ENCODE data around the gene GALNT13.

GALNT13 gene

DNA sequence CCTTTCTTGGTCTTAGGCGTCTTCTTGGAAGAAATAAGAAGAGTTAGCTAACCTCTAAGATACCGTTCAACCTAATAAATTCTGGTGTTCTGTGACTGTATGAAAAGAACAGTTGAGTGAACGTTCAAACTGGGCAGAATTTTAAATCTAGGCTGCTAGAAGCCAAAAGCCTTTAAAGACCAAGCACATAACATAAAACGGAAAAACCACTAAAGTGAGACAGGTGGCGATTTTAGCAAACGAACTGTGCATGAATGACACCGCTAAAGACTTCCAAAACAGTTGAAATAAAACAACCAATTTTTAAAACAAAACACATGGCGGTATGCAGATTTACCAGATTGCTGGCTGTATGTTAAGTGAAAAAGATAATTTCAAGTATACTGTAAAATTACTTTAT, 73.1 kb downstream of the GALNT13 start:
- DNase-seq (ENCODE audit: low read depth in 2 of 2): no peak

DNA sequence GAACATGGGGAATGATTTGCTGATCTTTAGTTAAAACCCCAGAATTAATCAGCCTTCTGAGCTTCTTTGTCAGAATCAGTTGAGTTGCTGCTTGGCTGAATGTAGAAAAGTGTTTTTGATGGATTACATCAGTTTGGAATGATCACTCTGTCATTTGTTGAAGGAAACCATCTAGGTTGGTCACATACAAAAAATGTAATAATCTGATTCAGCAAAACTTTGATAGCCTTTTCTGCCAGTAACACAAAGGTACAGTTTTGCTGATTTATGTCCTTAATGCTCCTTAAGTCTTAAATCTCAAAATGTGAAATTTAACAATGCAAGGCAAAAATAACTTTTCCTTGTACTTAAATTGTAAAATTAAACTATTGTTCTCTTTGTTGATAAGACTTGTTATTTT, 74.3 kb downstream of the GALNT13 start:
- no peak for DNase-seq (ENCODE audit: low read depth in 2 of 2)

- no peak for DNase-seq (ENCODE audit: low read depth in 2 of 2)
Measured at GRCh38 chr2:153953761-153954160, 82.0 kb downstream of the GALNT13 start.

GRCh38 chr2:153963256-153963655, 91.5 kb downstream of the GALNT13 start:
- DNase-seq (ENCODE audit: low read depth in 2 of 2): no peak

DNA sequence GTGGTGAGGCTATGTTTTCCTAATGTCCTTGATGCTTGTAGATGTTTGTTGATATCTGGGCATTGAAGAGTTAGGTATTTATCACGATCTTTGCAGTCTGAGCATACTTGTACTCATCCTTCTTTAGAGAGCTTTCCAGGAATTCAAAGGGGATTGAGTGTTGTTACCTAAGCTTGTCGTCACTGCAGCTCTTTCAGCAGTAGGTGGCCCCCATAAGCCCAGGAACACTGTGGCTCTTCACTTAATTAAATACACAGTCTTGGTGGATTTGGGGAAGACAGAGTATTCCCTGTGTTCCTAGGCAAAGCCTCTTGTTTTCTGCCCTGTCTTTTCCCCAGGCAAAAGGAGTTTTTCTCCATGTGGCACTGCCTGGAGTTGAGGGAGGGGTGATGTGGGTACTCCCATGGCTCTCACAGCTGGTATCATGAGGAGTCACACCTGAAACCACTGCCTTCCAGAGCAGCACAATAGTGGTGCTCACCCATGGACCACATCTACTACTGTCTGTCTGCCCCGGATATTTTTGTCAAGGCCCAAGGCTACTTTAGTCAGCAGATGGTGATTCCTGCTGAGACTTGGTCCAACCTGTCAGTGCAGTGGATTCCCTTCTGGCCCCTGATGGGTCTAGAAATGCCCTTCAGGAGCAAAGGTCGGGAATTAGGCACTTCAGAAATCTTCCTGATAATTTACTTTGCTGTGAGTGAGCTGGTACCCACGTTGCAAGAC, 95.7 kb downstream of the GALNT13 start:
- no peak for DNase-seq (ENCODE audit: low read depth in 2 of 2)

- DNase-seq (ENCODE audit: low read depth in 2 of 2): no peak
Measured at GRCh38 chr2:153971250-153971649, 99.5 kb downstream of the GALNT13 start.

GRCh38 chr2:153971855-153972254, 100.1 kb downstream of the GALNT13 start:
- no peak for DNase-seq (ENCODE audit: low read depth in 2 of 2)

- no peak for DNase-seq (ENCODE audit: low read depth in 2 of 2)
Measured at GRCh38 chr2:153972412-153972811, 100.7 kb downstream of the GALNT13 start.

DNA sequence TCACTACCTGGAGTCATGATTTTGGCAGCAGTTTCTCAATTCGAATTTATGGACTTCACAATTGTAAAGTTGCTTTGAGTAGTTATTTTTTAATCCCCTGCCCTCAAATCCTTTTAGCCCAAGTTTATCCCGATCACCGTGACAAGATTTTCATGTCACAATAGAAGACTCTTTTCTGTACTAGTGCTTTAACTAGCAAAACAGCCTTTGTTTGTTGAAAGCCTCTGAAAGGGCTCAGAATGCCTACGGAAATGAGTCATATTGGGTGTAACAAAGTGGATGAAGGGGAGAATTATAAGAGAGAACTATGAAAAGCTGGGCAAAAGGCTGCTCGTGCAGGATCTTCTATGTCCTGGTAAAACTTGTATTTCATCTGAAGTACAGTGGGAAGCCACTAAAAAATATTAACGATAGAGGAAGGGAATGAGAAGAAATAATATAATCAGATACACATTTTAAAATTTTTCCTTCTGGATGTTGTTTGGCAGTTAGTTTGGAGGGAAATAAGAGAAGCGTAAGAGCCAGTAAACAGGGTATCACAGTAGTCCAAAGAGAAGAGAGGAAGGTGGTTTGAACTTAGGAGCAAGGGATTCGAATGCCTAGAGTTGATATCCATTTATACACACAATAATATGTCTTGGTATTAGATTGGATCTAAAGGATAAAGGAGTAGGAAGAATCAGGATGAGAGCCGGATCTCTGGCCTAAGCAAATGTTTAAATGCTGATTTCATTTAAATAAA, 114.9 kb downstream of the GALNT13 start:
- DNase-seq (ENCODE audit: low read depth in 2 of 2): no peak

- DNase-seq (ENCODE audit: low read depth in 2 of 2): no peak
Measured at GRCh38 chr2:153990771-153991170, 119.0 kb downstream of the GALNT13 start.

GRCh38 chr2:154013514-154013913, 141.8 kb downstream of the GALNT13 start:
- DNase-seq (ENCODE audit: low read depth in 2 of 2): no peak

DNA sequence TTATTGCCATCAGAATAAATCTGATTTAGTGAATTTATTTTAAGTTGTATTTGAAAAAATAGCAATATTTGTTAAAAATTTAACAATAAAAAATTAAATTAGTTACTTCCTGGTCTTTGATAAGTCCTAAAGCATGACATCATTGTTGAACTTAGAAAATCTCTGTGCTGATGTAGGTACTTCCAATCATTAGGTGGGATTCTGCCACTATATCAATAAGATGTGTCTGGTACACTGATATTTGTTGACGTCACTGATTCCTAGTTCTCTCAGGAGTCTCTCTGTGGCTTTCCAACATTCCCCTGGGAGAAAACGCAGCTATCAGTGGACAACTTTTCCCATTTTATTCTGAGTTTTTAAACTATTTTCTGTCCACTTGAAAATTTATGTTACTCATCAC, 143.5 kb downstream of the GALNT13 start:
- no peak for DNase-seq (ENCODE audit: low read depth in 2 of 2)

DNA sequence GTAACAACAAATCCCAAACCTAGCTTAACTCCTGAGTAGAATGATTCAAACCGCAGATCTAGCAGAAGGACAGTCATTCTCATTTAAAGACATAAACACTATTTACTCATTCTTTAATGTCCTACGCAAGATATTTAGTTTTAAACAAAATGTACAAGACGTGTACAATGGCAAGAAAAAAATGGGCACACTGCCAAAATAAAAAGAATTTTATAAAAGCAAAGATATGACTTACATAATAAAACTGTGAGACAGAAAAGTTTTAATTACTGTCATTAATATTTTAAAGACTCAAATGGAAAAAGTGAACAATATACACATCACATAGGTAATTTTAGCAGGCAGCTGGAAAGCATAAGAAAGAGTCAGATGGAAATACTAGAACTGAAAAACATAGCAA, 157.8 kb downstream of the GALNT13 start:
- DNase-seq (ENCODE audit: low read depth in 2 of 2): no peak

DNA sequence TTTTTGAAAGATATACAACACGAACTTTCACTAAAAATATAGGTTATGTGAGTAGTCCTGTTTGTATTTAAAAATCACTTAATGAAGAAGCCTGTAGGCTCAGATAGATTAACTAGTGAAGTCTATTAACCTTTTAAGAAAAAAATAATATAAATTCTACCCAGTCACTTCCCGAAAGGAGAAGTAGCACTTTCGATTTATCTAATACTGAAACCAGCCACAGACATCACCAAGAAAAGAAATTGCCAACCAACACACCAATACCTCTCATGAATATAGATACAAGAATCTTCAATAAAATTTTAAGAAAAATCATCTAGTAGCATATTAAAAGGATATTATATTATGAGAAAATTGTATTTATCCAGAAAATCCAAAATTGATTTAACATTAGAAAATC, 160.5 kb downstream of the GALNT13 start:
- DNase-seq (ENCODE audit: low read depth in 2 of 2): no peak

GRCh38 chr2:154046493-154046892, 174.8 kb downstream of the GALNT13 start:
- DNase-seq (ENCODE audit: low read depth in 2 of 2): no peak

- DNase-seq (ENCODE audit: low read depth in 2 of 2): no peak
Measured at GRCh38 chr2:154048905-154049304, 177.2 kb downstream of the GALNT13 start.

DNA sequence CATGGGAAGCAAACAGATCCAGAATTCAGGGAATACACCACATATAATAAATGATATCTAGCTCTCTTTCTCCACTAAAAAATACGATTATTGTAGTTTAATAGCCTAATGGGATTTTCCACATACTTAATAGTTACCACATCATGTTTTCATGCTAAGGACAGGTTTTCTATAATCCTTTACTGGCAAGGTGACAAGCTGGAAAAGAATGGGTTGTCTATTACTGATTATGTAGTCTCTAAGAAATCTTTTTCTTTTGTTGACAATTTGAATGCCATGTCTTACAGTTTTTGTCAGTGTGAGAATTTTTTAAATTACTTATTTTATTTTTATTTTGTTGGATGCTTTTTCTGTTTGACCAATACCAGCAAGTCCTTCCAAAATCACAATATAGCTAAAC, 177.8 kb downstream of the GALNT13 start:
- DNase-seq (ENCODE audit: low read depth in 2 of 2): no peak

DNA sequence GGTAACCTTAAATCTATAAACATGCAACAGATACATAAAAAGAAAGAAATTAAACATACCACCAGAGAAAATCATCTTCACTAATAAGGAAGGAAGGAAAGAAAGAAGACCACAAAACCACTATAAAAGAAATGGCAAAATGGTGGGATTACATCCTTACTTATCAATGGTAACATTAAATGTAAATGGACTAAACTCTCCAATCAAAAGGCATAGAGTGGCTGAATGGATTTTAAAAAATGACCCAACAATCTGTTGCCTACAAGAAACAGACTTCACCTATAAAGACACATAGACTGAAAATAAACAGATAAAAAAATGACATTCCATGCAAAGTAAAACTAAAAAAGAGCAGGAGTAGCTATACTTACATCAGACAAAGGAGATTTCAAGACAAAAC, 195.4 kb downstream of the GALNT13 start:
- no peak for DNase-seq (ENCODE audit: low read depth in 2 of 2)

DNA sequence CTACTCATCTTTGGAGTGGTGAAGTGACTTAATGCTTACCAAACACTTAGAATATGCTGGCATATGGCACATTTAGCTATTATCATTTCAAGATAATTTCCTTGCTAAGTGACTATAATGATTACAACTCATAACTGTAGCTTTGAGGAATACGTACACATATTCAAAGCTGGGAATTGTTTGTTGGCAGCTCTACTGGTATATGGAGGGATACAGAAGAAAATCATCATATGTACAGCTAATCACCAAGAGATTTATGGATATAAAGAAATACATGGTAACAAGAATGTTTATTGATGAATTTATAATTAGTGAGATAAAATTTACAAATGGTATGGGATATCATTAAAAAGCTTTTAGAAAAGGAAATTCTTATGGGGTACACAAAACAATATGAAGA, 207.2 kb downstream of the GALNT13 start:
- no peak for DNase-seq (ENCODE audit: low read depth in 2 of 2)

GRCh38 chr2:154092571-154092970, 220.8 kb downstream of the GALNT13 start:
- DNase-seq (ENCODE audit: low read depth in 2 of 2): no peak

DNA sequence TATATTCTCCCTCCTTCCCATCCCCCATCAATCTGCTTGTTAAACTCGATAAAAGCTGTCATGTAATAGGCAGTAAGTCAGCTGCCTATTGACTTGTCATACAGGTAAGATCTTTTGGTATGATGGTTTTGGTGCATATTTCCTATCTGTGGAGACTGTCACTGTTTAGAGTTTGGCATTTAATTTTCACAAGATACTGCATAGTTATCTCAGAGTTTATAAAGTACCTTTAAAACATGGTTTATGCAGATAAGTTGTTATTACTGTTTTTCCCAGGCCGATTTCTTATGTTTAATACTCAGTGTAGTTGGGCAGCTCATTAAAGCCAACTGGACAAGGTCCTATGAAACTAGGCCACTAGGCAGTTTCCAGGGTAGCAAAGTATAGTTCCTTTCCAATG, 222.1 kb downstream of the GALNT13 start:
- no peak for DNase-seq (ENCODE audit: low read depth in 2 of 2)

GRCh38 chr2:154097833-154098398, 226.2 kb downstream of the GALNT13 start:
- DNase-seq (ENCODE audit: low read depth in 2 of 2): no peak

GRCh38 chr2:154120706-154121105, 249.0 kb downstream of the GALNT13 start:
- no peak for DNase-seq (ENCODE audit: low read depth in 2 of 2)

Measured in stimulated activated CD8-positive, alpha-beta memory T cell treated with anti-CD3 and anti-CD28 coated beads, Interleukin-15, amount 100 ng/mL, for 4 hours (primary cell).